CD4-positive, alpha-beta T cell (primary cell): ENCODE measurements around the gene TULP3. TPM values are rescaled to one million over a fixed set of nuclear protein-coding genes. Genes with fewer than 3 reads are reported as not detected.

Source experiments
- ATAC-seq: fragments of 200-7000 bp; cut with Tn5 transposase; one replicate; pipeline ENCODE4 v1.10.0; 2022; ENCODE audit warnings: mild to moderate bottlenecking; ENCODE audit not compliant: poor library complexity
- CTCF ChIA-PET: fragments of 350-600 bp; sonication (Branson Sonifier 250); formaldehyde crosslinking; loops from one replicate; lab custom pipeline; 2021; ENCODE audit warnings: antibody characterized with exemption, inconsistent platforms; lab: Charles Lee
- POLR2A ChIA-PET: fragments of 350-600 bp; sonication (Branson Sonifier 250); formaldehyde crosslinking; loops from one replicate; lab custom pipeline; 2021; ENCODE audit warnings: antibody characterized with exemption, inconsistent platforms; lab: Charles Lee
- DNase-seq, 14 experiments: peaks; one replicate each; pipeline ENCODE4 v3.0.0-alpha.2; 2013 to 2020; ENCODE audit warnings: mixed read lengths in 2 of 14
- H3K27ac ChIP-seq, 2 donors: one replicate each; pipeline versions ENCODE4 v1.5.1 to v1.7.0; 2013; ENCODE audit warnings: low read length in 2 of 2, low read depth in 1 of 2, mild to moderate bottlenecking in 1 of 2
- H3K27me3 ChIP-seq, 2 experiments: 1 replicate in 1 of 2; 2 replicates in 1 of 2; pipeline versions ENCODE4 v1.6.1 to v1.7.0; 2013; ENCODE audit warnings: low read length in 2 of 2, control low read depth in 1 of 2, mild to moderate bottlenecking in 1 of 2, moderate library complexity in 1 of 2; ENCODE audit not compliant: insufficient read depth in 2 of 2, control insufficient read depth in 1 of 2
- H3K36me3 ChIP-seq: one replicate; pipeline ENCODE4 v1.6.1; 2013; ENCODE audit warnings: low read length, control low read depth; ENCODE audit not compliant: insufficient read depth
- H3K4me1 ChIP-seq: one replicate; pipeline ENCODE4 v1.6.1; 2013; ENCODE audit warnings: low read length, control low read depth; ENCODE audit not compliant: insufficient read depth
- H3K4me3 ChIP-seq: one replicate; pipeline ENCODE4 v1.5.1; 2013; ENCODE audit warnings: mild to moderate bottlenecking, low read length, moderate library complexity
- H3K9me3 ChIP-seq, 2 experiments: 1 replicate in 1 of 2; 2 replicates in 1 of 2; pipeline versions ENCODE4 v1.6.1 to v1.7.0; 2013; ENCODE audit warnings: low read length in 2 of 2, mild to moderate bottlenecking in 2 of 2, control low read depth in 1 of 2, moderate library complexity in 1 of 2; ENCODE audit not compliant: control insufficient read depth in 1 of 2, insufficient read depth in 1 of 2
- H3K27ac Mint-ChIP-seq: one replicate; pipeline ENCODE4 v1.8.0; 2020; ENCODE audit warnings: mixed read lengths
- H3K27me3 Mint-ChIP-seq: one replicate; pipeline ENCODE4 v1.8.0; 2021; ENCODE audit warnings: mixed read lengths
- H3K36me3 Mint-ChIP-seq: one replicate; pipeline ENCODE4 v1.8.0; 2021; ENCODE audit warnings: low read depth, mixed read lengths
- H3K4me1 Mint-ChIP-seq: one replicate; pipeline ENCODE4 v1.8.0; 2021; ENCODE audit warnings: low read depth, mixed read lengths
- H3K4me3 Mint-ChIP-seq: one replicate; pipeline ENCODE4 v1.8.0; 2020; ENCODE audit warnings: mild to moderate bottlenecking, mixed read lengths
- H3K9me3 Mint-ChIP-seq: one replicate; pipeline ENCODE4 v1.8.0; 2020; ENCODE audit warnings: mixed read lengths
- intact Hi-C, 2 experiments: fragments of 100-400 bp; cut with DNase I in 1 of 2; cut with micrococcal nuclease in 1 of 2; formaldehyde crosslinking; loops; one replicate each; pipeline versions ENCODE4 v1.15.1 to v1.9.0; 2023 to 2025; cut with DNase I, micrococcal nuclease
- total RNA-seq, 174 experiments: library from RNA in 2 of 174; stranded (reverse) in 2 of 174; gene quantifications; one replicate each; pipeline ENCODE4 v1.2.3 and lab custom pipeline; 2021 to 2026
- TF ChIP-seq, protein P1 (sequence below): fragments of 200-600 bp; IDR thresholded peaks from one replicate; pipeline ENCODE4 v1.8.0; 2022; ENCODE audit warnings: antibody characterized with exemption, mild to moderate bottlenecking

The TULP3 gene
- total RNA-seq, 2 experiments from 2014 or later, result 4.2 to 5.5 TPM

DNA sequence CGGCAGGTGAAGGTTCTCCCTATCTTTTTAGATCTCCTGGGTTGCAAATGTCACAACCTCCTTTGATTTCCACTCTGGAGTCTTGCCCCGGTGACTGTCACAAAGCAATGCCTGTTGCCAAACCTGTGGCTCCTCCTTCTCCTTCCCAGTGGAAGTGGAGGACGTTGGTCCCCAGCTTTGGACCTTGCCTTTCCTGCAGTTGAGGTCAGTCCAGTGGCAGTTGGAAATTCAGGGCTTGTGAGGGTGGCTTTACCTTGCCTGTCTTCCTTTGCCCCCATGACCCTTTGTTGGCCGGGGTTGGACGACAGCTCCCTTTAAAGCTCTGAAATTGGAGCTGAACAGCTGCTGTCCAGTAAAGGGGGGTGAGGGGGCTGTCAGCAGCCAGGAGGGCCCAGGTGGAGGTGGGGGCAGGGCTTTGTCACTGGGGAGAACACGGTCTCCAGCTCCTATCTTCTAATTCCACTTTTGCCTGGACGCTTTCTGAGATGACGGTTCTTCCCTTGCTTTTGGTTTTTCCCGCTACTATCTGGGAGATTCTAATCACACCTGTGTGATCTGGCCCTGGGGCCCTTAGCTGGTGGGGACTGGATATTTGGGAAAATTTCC is 72.6 kb downstream of the TULP3 start:
- intact Hi-C loops, result no loop called here
- Mint-ChIP-seq H3K27me3 (peaks cover 56% of the 10 kb centered on the region), H3K36me3 (no peaks in the 10 kb centered on the region), H3K4me3 (no peak overlapping the region), H3K4me1 (peaks cover 16% of the 10 kb centered on the region), H3K27ac (no peak overlapping the region), H3K9me3 (no peaks in the 10 kb centered on the region)
- Histone ChIP-seq H3K9me3 (peaks cover 0 to 4% of the 10 kb centered on the region in 2 experiments), H3K36me3 (no peaks in the 10 kb centered on the region), H3K4me3 (no peak overlapping the region), H3K4me1 (peaks cover 10% of the 10 kb centered on the region), H3K27me3 (peaks cover 33 to 45% of the 10 kb centered on the region in 2 experiments), H3K27ac (no peak overlapping the region)
- ChIA-PET CTCF (no interaction called here), POLR2A (no interaction called here)
- TF ChIP-seq, protein P1, sequence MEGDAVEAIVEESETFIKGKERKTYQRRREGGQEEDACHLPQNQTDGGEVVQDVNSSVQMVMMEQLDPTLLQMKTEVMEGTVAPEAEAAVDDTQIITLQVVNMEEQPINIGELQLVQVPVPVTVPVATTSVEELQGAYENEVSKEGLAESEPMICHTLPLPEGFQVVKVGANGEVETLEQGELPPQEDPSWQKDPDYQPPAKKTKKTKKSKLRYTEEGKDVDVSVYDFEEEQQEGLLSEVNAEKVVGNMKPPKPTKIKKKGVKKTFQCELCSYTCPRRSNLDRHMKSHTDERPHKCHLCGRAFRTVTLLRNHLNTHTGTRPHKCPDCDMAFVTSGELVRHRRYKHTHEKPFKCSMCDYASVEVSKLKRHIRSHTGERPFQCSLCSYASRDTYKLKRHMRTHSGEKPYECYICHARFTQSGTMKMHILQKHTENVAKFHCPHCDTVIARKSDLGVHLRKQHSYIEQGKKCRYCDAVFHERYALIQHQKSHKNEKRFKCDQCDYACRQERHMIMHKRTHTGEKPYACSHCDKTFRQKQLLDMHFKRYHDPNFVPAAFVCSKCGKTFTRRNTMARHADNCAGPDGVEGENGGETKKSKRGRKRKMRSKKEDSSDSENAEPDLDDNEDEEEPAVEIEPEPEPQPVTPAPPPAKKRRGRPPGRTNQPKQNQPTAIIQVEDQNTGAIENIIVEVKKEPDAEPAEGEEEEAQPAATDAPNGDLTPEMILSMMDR, result no peak
- no peak for ATAC-seq
- DNase-seq, result no peak

DNA sequence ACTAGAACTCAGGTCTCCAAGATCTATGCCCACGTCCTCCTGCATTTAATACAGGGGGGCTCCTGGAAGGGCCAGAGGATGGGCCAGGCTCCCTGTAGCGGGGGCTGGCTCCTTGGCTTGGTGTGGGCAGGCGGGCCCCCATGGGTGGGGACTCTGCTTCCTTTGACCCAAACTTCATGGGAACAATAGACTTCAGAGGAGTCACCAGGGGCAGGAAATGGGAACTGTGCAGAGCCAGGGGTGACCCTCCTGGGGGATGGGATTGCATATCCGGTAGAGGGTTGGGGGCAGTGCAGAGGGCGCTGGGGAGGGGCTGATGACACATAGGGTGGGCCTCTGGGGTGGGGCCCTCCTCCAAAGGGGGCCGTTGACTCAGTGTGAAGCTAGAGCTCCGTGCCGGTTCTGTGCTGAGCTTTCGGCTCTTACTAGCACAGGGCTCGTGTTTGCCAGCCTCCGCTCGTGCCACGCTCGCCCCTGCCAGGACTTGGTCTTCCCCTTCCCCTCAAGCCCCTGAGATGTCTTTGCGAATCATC is 73.1 kb downstream of the TULP3 start:
- DNase-seq (no peak), ATAC-seq (no peak)
- Mint-ChIP-seq H3K4me1 (peaks cover 12% of the 10 kb centered on the region), H3K27ac (no peak overlapping the region), H3K36me3 (no peaks in the 10 kb centered on the region), H3K9me3 (no peaks in the 10 kb centered on the region), H3K27me3 (peaks cover 51% of the 10 kb centered on the region), H3K4me3 (no peak overlapping the region)
- H3K36me3 ChIP-seq, result no peaks in the 10 kb centered on the region
- H3K27me3 ChIP-seq, result peaks cover 29 to 40% of the 10 kb centered on the region in 2 experiments
- ChIA-PET POLR2A (no interaction called here), CTCF (no interaction called here)
- H3K4me3 ChIP-seq, result no peak overlapping the region
- no peak overlapping the region for H3K27ac ChIP-seq
- peaks cover 0 to 4% of the 10 kb centered on the region in 2 experiments for H3K9me3 ChIP-seq
- TF ChIP-seq, protein P1, result no peak
- H3K4me1 ChIP-seq, result peaks cover 10% of the 10 kb centered on the region
- intact Hi-C loops, result no loop called here

DNA sequence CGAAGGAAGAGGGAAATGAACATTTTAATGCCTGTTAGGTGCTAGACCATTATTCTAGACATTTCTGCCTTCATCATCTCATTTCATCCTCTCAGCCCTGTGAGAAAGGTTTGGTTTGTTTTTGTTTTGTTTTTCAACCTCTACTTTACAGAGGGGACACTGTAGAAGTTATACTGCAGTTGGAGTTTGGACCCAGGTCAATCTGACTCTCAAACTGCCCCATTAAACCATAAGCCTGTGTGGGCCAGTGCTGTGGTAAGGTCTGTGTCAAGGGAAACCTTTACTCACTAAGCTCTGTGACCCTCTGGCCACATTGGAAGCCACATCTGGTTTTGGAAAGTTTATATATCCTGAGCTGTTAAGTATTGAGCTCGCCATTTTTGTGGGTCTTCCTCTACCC is 77.0 kb downstream of the TULP3 start:
- Mint-ChIP-seq H3K27ac (no peak overlapping the region), H3K9me3 (no peaks in the 10 kb centered on the region), H3K27me3 (peaks cover 35% of the 10 kb centered on the region), H3K4me3 (no peak overlapping the region), H3K36me3 (no peaks in the 10 kb centered on the region), H3K4me1 (no peaks in the 10 kb centered on the region)
- no peak for DNase-seq
- Histone ChIP-seq H3K9me3 (no peaks in the 10 kb centered on the region), H3K27me3 (peaks cover 11 to 18% of the 10 kb centered on the region in 2 experiments), H3K4me3 (no peak overlapping the region), H3K36me3 (no peaks in the 10 kb centered on the region), H3K27ac (no peak overlapping the region), H3K4me1 (no peaks in the 10 kb centered on the region)
- POLR2A ChIA-PET, result no interaction called here
- no peak for ATAC-seq
- intact Hi-C loops, result no loop called here
- CTCF ChIA-PET, result no interaction called here
- TF ChIP-seq, protein P1, result no peak
